Spleen (tissue), 7 donors: ENCODE measurements around the gene C3orf22.

Source experiments
- POLR2A ChIP-seq, 3 donors: fragments of 450-650 bp; IDR thresholded peaks; one replicate each; pipeline ENCODE4 v1.5.1; 2017; ENCODE audit warnings: antibody characterized with exemption in 3 of 3, mild to moderate bottlenecking in 1 of 3
- POLR2AphosphoS5 ChIP-seq, 3 donors: sonication (generic); formaldehyde crosslinking; IDR thresholded peaks; one replicate each; pipeline ENCODE4 v1.5.1; 2017; ENCODE audit warnings: antibody characterized with exemption in 3 of 3
- TF ChIP-seq, protein P1 (sequence below), 11 experiments: fragments of 200-600 bp in 7 of 11; fragments of 450-650 bp in 4 of 11; sonication (generic) in 4 of 11; IDR thresholded peaks in 8 of 11; conservative IDR thresholded peaks in 3 of 11; 1 replicate in 7 of 11; 2 replicates in 4 of 11; pipeline versions ENCODE4 v1.4.0 to v1.8.0; 2016 to 2021; ENCODE audit warnings: antibody characterized with exemption in 11 of 11, inconsistent platforms in 4 of 11, mild to moderate bottlenecking in 1 of 11
- donor health status: DM: no; HTN: no; CAD: no; lungs with moderate emphysema.
- donor health status: DM: no; HTN: no; CAD: no.
- donor health status: DM: no; HTN: no; CAD: no.

DNA sequence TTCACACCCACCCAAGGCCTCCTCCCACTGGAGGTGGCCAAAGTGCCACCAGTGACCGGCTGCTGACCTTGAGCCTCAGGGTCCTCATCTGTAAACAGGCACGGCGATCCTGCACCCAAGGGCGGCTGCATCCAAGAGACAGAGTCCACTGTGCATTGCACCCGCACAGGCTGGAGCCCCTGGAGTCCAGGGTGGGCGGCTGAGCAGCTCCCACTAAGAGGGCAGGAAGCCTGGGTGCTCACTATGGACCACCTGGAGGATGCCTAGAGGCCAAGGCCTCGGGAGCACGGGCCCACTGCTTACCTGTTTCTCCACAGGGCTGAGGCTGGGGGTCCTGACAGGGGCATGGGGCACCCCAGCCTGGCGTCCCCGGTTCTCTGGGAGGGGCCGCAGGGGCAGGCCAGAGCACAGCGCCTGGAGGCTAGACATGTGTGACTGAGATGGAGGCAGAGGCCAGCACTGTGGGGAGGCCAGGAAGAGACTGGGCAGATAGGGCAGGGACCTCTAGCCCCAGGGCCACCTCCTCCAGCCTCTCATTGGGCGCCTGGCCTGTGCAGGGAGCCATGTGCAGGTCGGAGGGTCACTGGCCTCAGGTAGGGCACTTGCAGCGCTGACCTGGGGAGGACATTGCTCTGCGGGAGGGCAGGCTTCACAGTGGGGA is 41.3 kb downstream of the C3orf22 start, which contains the start of gene UROC1:
- TF ChIP-seq, protein P1, sequence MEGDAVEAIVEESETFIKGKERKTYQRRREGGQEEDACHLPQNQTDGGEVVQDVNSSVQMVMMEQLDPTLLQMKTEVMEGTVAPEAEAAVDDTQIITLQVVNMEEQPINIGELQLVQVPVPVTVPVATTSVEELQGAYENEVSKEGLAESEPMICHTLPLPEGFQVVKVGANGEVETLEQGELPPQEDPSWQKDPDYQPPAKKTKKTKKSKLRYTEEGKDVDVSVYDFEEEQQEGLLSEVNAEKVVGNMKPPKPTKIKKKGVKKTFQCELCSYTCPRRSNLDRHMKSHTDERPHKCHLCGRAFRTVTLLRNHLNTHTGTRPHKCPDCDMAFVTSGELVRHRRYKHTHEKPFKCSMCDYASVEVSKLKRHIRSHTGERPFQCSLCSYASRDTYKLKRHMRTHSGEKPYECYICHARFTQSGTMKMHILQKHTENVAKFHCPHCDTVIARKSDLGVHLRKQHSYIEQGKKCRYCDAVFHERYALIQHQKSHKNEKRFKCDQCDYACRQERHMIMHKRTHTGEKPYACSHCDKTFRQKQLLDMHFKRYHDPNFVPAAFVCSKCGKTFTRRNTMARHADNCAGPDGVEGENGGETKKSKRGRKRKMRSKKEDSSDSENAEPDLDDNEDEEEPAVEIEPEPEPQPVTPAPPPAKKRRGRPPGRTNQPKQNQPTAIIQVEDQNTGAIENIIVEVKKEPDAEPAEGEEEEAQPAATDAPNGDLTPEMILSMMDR (IDR thresholded peaks at IDR 0.05 in 8 of 11, conservative IDR thresholded peaks at IDR 0.05 in 3 of 11) = no peak
- no peak for TF ChIP-seq POLR2AphosphoS5 (IDR thresholded peaks at IDR 0.05)
- TF ChIP-seq POLR2A (IDR thresholded peaks at IDR 0.05) = no peak
